GM21619 (cell line): ENCODE data around the gene TTF1.
"Not testable (repeated sequence)": the region's sequence is repeated elsewhere in the genome, so short reads cannot be mapped to it uniquely, and the experiment has no call there.

Experiments used
- ATAC-seq: cut with Tn5 transposase; IDR thresholded peaks from one replicate; pipeline ENCODE4 v1.9.1; 2021; ENCODE audit not compliant: unreplicated experiment

Gene TTF1

DNA sequence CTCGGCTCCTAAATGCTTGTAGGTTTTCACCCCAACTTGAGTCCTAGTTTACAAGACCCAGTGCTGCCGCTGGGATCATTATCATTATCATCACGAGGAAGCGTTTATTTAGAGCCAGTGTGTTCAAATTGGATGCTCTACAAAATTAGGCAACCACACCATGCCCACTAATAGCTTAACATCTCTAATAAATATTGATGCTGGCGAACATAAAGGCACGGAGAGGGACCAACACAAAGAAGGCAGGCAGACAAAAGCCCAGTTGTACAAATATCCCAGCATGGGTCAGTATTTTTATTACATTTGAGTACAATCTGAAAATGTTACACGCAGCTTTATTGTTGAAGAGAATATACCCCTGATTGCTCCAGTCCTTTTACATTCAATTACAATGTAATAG, 8.1 kb upstream of the TTF1 start:
- ATAC-seq = no peak

DNA sequence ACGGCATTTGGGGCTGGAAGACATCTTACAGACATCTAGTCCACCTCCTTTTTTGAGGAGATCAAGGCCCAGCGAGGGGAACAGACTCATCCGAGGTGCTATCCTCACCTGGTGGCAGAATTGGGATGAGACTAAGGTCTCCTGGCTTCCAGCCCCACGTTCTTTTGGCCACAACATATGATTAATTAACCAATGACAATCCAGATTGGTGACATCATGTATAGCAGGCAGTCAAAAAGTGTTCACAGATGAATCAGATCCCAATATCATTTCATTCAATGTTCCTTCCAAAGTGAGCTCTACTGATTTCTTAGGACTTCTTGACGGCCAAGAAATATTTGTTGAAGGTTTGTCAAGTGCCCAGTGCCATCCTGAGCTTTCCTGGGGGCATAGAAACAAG, 7.3 kb upstream of the TTF1 start:
- no peak for ATAC-seq

DNA sequence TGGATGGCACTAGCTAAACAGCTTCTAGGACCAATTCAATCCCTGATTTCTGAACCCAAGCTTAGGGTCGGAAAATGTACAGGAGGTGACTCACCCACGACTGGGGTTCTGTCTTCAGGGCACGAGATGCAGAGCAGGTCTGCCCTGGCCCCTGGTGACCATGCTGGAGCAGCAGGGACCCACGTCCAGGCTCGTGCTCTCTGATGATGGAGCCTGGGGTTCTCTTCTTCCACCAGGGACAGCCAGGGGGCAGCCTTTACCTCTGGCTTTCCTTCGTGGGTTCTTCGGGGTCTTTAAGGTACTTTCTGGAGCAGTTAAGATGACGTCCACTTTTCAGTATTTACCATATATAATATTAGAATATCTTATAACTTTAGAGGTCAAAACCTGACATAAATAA, 5.4 kb upstream of the TTF1 start:
- ATAC-seq = no peak

DNA sequence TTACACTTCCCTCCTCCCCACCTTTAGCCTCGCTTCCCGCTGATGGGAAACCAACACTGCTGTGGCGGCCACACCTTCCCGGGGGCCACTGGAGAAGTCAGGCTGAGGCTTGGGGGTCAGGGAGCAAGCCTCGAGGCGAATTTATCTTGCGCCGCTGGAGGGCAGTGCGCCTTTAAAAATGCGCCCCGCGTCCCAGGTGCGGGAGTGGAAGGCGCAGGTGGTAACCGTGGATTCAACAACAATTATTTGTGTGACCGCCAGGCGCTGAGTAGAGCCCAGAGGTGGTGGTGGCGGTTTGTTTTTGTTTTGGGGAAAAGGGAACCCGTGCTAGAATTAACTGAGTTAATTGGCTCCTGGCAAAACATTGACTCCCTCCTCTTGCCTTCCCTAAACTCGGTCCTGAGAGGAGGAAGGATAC, 4.5 kb upstream of the TTF1 start:
- ATAC-seq = no peak

DNA sequence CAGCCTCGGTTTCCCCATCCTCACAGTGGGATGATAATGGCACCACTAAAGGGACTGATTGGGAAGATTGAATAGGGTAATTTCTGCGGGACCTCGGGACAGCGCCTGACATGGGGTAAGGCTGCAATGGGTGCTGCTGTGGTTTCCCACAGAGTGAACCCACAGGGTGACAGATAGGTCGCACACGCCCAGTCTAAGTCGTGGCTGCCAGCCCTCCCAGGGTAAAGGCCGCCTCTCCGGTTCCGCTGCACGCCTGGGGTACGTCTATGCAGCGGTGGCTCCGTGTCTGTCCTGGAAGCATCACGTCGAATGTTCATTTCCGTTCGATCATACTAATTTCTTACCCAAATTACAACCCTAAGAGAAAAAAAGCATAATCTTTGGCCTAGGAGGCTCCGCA, 4.0 kb upstream of the TTF1 start:
- ATAC-seq = no peak

DNA sequence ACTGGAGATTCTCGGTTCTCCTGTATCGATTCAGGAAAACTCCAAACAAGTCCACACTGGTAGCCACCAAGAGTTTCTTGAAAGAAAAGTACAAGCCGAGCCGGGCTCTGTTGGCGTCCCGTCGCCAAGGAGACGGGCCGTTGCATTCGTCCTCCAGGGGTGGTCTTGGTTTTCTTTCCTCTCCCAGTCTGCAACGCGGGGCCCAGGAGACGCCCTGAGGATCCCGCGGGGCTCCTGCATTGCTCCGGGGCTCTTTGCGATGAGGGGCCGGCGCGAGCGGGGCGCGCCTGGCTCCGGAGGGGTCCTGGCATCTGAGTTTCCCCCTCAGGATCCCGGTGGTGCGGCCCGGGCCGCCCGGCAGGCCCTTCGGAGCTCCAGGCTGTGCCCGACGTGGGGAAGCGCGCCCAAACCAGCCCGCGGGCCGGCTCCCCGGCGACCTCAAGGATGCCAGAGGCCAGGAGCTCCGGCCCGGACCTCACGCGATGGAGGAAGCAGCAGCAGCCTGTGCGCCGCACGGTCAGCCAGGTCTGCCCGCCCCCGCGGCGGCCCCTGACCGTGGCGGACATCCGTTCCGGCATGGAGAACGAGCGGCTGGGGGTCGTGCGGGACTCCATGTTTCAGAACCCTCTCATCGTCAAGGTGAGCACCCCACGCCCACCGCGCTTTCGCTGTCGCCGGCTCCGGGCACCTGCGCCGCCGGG, 3.3 kb upstream of the TTF1 start, which contains the start of gene CFAP77:
CFAP77 (plus strand) TSS at position 384 of the 701 bp plus-strand sequence; CDS start at position 445, 61 bp downstream.
- no peak for ATAC-seq

DNA sequence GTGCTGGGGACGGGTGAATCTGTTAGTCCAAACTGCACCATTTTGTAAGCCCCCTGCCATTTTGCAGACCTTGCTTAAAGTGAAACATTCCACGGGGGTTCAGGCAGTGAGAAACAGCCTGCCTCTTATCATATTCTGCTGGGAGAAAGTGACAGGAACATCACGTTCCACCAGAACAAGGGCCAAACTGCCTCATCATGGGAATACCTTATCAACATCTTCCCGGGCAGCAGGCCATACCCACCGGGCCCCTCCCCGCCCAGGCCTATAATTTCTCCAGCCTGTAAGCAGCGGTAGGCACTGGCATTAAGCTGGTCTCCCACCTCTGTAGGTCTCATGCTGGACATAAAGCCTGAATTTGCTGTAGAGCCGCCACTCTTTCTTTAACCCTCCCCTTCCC, 1.9 kb upstream of the TTF1 start:
- ATAC-seq = no peak

DNA sequence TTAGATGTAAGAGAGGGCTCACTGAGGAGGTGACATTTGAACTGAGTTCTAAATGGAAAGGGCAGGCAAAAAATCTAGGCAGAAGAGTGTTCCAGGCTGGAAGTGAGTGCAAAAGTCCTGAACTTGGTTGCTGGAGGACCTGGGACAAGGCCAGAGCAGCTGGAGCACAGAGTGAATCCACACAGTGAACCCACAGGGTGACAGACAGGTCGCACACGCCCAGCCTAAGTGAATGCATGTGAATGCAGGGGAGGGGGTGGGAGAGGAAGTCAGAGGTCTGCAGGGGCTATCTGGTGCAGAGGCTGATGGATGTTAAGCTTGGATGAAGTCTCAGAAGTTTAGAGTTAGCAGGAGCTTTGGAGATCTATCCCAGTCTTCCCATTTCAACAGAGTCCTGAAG, 556 bp upstream of the TTF1 start:
- no peak for ATAC-seq

DNA sequence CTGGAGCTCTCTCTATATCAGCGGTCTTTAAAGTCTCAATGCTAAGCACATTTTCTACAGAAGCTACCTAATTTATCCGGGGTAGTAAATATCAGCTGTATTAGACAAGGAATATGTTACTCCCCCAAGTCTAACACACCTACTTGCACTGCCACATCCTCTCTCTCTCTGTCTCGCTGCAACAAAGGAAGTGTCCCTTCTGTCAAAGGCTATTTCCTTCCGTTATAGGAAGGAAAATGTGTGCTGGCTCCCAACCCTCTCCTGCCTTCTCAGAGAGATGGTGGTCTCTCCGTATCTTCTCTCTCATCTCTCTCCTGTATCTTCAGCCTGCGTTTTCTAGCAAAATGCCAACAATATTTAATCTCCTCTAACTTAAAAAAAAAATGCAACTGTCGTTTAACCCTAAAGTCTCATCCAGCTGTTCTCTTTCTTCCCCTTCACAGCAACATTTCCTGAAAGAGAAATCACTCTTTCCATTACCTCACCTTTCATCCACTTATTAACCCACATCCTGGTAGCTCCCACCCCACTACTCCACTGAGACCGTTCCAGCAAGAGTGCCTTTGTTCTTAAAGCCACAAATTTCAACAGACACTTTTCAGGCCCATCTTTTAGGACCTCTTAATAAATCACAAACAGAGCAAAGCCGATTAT, 2.3 kb downstream of the TTF1 start:
- ATAC-seq = no peak

DNA sequence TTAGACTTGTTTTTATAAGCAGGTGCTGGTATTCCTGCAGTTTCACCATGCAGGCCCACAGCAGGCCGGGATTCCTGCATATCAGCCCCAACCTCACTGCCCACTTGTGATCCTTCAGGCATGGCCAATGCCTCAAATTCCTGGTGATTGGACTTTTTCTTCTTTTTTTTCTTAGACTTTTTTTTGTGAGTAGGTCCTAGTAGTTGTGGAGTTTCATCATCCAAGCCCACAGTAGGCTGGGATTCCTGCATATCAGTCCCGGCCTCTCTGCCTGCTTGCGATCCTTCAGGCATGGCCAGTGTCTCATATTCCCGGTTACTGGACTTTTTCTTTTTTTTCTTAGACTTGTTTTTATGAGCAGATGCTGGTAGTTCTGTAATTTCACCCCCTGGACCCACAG, 4.8 kb downstream of the TTF1 start:
- no peak for ATAC-seq

DNA sequence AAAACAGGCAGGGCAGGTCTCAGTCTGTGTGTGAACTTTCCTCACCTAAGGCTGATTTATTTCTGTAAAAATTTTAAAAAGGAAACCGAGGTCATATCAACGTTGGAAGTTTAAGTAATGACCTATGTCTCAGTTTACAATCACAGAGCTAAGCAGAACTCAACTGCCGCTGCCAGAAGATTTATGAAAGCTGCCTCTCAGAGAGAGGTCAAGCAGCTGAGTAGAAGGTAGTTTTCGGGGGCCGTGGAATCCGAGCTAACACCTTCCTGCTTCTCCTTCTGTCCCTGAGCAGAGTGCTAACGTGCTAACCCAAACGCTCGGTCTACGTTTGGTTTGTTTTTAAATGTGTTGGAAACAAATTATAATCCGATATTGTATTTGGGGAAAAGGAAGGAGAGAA, 11.1 kb downstream of the TTF1 start:
- ATAC-seq = no peak

DNA sequence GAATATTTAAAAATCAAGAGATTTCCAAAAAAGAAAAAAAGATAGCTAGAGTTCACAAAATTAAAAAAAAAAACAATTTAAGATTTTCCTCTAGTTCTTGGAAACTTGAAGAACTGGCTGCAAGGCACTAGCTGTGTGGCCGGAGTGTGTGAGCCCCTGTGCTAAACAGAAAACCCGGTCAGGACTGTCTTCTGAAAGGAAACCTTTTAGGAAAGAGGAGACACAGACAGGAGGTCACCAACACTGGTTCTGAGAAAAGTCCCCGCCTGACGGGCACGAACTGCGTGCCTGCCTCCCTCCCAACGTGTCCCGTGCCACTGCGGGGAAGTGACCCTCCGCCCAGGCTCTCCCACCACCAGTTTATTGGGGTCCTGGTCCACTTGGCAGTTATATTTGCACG, 15.2 kb downstream of the TTF1 start:
- no peak for ATAC-seq

DNA sequence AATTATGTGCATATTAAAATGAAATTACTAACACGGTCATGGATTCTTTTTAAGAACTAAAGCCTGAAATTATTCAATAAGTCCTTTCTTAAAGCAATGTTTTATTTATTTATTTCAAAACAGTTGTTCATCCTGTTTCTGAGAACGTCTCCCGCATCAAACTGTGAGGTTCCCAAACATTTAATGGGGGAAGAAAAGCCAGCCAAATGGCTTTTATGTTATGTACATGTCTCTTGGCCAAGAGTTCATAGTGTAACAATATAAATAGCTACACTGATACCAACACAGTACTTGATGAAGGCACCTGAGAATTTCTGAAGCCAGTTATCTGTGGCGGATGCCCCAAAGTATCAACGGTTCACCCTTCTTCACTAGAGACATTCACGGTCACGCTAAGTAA, 15.7 kb downstream of the TTF1 start:
- no peak for ATAC-seq

DNA sequence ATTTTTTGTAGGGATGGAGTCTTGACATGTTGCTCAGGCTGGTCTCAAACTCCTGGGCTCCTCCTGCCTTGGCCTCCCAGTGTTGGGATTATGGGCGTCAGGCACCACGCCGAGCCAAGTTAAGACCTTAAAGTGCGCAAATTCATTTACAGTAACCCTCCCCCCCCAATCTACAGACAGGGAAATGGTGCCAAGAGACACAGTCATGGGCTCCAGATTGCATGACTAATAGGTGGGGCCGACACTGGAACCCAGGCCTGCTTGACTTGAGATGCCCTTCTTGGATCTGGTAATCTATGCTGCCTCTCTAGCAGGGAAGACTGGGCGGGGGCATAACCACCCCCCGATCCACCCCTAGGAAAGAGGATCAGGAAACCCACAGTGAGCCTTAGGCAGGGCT, 19.5 kb downstream of the TTF1 start:
- no peak for ATAC-seq

DNA sequence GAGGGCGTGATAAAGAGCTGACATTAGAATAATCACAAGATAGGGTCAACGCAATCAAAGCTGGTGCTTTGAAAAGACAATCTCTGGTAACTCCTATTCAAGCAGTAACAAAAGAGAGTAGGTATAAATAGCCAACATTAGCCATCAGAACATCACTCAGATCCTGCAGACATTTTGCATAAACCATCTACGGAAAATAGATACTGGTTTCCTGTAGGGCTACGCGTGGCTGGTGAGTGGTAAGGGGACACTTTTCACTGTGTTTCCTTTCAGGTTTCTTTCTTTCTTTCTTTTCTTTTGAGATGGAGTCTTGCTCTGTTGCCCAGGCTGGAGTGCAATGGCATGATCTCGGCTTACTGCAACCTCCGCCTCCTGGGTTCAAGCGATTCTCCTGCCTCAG, 22.3 kb downstream of the TTF1 start:
- ATAC-seq = peak; percentile 40

DNA sequence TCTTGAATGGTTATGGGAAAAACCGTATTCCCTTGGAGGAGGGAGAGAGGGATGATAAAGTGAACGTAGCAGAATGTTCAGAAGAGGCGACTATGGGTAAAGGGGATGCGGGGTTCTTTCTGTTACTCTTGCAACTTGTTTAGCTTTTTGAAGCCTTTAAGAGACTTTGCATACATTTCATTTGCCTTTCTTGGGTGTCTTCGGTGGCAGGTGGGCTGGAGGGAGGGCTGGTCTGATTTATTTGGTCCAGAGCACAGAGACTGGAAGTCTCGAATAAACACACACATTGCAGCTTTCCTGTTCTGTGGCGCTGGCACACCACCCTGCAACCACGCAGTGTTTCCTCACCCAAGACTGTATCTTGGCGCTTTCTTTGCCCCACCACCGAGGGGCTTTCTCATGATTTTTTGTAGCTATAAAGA, 23.2 kb downstream of the TTF1 start:
- no peak for ATAC-seq

DNA sequence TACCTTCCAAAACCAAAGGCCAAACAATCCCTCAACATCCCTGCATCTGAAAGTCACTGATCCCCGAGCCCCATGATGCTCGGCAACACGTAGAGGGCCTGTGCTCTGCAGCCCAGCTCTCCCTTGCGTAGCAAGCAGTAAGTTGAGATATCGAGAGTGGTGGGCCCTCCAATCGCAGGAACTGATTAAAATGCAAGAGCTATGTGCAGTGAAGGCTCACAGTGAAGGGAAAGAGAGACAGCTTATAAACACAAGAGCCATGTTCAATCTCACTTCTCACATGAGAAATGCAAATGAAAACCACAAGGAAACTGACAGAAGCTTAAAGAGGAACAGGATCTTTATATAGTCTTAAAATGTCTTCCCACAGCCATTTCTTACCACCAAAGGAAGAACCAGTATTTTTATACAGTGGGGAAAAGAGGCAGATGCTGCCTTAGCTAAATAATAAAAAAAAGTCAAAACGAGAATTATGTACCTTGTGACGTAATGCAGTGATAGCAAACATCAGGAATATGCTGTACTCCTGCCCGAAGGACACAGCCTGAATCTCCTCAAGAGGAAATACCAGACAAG, 24.6 kb downstream of the TTF1 start:
- ATAC-seq = peak; percentile 74

DNA sequence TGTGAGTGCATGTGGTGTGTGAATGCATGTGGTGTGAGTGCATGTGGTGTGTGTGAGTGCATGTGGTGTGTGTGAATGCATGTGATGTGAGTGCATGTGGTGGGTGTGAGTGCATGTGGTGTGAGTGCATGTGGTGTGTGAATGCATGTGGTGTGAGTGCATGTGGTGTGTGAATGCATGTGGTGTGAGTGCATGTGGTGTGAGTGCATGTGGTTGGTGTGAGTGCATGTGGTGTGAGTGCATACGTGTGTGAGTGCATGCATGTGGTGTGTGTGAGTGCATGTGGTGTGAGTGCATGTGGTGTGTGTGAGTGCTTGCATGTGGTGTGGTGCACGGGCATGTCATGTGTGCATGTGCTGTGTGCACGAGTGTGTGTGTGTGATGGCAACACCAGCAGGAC, 28.2 kb downstream of the TTF1 start:
- not testable (repeated sequence) for ATAC-seq

DNA sequence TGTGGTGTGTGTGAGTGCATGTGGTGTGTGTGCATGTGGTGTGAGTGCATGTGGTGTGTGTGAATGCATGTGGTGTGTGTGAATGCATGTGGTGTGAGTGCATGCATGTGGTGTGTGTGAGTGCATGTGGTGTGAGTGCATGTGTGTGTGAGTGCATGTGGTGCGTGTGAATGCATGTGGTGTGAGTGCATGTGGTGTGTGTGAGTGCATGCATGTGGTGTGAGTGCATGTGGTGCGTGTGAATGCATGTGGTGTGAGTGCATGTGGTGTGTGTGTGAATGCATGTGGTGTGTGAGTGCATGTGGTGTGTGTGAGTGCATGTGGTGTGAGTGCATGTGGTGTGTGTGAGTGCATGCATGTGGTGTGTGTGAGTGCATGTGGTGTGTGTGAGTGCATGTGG, 28.9 kb downstream of the TTF1 start:
- ATAC-seq = not testable (repeated sequence)

DNA sequence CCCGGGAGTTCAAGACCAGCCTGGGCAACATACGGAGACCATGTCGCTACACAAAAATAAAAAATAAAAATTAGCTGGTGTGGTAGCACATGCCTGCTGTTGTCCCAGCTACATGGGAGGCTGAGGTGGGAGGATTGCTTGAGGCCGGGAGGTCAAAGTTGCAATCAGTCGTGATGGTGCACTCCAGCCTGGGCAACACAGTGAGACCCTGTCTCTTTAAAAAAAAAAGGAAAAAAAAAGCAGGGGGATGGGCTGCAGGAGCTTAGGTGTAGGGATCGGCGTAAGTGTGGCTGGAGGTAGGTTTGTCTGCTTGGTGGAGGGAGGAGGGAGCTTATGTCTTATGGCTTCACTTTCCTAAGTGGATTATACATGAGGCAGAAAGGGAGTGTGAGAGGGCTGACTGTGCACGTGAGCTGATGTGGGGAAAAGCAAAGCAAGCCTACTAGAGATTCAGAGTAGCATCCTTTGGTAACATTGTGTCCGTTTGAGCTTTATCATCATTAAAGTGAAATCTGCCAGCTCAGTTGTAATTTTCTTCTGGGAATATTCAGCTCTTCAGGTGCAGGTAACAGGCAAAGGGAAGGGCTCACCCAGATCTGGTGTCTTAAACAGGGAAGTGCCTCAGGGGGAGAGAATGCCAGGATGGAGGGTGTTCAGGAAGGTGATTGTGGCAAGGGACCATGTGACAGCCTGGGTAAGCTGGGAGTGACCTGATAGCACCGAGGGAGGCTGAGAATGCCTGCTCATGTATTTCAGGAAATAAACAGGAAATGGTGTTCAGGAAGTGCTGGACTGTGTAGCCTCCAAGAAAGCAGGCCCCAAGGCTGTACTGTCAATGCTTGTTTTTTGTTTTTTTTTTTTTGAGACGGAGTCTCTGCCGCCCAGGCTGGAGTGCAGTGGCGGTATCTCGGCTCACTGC, 34.2 kb downstream of the TTF1 start:
- no peak for ATAC-seq

DNA sequence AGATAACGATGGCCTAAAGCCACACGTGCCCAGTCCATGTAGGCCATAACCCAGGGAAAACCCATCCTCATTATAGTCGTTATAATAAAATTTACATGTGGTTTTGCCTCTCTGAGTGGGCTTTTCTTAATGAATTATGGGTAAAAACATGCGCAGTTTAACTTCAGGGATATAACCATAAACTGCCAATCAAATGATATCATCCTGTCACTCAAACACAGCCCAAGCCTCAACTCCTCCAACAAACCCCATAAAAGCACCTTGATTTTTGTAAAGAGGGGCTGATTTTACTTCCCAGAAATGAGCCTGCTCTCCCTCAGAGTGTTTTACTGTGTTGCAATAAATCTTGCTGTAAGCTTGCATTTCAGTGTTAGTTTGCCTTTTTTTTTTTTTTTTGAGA, 36.0 kb downstream of the TTF1 start:
- no peak for ATAC-seq
